ENCODE results near the gene CDH23.
A peak's percentile ranks its signal among the peaks of the same experiment; 100 is the strongest.

The CDH23 gene

DNA sequence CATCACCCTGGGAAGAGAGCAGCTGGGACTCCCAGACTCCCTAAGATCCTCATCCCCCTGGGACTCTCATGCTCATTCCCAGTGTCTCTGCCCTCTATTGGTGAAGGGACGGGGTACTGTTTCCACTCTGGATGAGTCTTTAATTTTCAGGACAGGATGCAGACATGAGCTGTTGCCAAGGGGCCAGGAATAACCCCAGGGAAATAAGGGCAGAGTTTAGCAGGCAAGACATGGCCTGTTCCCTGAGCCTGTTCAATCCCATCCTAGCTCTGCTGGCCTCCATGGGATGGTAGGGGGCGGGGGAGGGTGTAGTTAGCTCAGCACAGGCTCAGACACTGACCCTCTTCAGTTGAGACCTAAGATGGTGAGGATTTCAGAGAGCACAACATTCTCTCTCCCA lies 308.9 kb downstream of the CDH23 start:
- Histone ChIP-seq H3K36me3 (ENCODE audit: low read depth) (no peaks in the 10 kb centered on the region), H3K27ac (ENCODE audit: poor library complexity, severe bottlenecking) (no peak overlapping the region), H3K4me3 (ENCODE audit: severe bottlenecking) (no peak overlapping the region), H3K4me1 (ENCODE audit: insufficient read depth, poor library complexity, severe bottlenecking) (no peaks in the 10 kb centered on the region), H3K27me3 (ENCODE audit: insufficient read depth, poor library complexity, severe bottlenecking) (no peaks in the 10 kb centered on the region), H3K9me3 (ENCODE audit: severe bottlenecking) (peaks cover 2% of the 10 kb centered on the region)
- ATAC-seq (ENCODE audit: low read depth): peak; percentile 55; the same call in 2 of the 3 replicates
- no peak for DNase-seq (ENCODE audit: low spot score)
- TF ChIP-seq, protein P1, sequence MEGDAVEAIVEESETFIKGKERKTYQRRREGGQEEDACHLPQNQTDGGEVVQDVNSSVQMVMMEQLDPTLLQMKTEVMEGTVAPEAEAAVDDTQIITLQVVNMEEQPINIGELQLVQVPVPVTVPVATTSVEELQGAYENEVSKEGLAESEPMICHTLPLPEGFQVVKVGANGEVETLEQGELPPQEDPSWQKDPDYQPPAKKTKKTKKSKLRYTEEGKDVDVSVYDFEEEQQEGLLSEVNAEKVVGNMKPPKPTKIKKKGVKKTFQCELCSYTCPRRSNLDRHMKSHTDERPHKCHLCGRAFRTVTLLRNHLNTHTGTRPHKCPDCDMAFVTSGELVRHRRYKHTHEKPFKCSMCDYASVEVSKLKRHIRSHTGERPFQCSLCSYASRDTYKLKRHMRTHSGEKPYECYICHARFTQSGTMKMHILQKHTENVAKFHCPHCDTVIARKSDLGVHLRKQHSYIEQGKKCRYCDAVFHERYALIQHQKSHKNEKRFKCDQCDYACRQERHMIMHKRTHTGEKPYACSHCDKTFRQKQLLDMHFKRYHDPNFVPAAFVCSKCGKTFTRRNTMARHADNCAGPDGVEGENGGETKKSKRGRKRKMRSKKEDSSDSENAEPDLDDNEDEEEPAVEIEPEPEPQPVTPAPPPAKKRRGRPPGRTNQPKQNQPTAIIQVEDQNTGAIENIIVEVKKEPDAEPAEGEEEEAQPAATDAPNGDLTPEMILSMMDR (IDR thresholded peaks at IDR 0.05; ENCODE audit: poor library complexity, severe bottlenecking): no peak

DNA sequence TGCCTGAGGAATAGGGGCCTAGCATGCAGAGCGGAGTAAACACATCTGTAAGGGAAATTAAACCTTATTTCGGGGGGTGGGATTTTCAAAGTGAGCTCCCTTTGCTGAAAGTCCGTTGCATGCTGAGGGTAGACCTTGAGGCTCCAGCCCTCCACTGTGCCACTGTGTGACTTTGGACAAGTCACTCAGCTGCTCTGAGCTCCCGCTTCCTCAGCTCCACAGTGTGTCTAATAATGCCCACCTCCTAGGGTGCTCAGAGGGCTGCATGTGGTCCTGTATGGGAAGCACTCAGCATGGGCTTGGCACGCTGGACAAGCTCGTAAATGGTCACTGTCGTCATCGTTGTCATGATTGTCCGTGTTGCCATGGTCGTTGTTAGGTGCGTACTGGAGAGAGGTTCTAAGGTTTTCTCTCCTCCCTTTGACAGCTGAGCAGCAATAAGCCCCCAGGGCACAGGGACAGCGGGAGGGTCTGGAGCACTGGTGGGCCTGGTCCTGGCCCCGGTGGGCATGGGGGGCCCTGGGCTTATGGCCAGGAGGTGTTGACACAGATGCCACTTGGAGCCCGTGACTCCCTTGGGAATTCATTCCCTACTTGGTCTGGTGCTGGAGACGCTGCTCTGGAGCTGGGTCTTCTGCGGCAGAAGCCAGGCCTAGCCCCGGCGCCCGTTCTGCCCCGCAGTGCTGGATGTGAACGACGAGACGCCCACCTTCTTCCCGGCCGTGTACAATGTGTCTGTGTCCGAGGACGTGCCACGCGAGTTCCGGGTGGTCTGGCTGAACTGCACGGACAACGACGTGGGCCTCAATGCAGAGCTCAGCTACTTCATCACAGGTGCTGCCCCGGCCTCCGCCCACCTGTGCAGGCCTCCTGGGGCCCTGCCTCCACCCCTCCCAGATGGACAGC lies 309.7 kb downstream of the CDH23 start:
- ATAC-seq (ENCODE audit: low read depth): no peak
- TF ChIP-seq, protein P1 (IDR thresholded peaks at IDR 0.05; ENCODE audit: poor library complexity, severe bottlenecking): no peak
- peaks cover 2% of the 10 kb centered on the region for H3K9me3 ChIP-seq (ENCODE audit: severe bottlenecking)

DNA sequence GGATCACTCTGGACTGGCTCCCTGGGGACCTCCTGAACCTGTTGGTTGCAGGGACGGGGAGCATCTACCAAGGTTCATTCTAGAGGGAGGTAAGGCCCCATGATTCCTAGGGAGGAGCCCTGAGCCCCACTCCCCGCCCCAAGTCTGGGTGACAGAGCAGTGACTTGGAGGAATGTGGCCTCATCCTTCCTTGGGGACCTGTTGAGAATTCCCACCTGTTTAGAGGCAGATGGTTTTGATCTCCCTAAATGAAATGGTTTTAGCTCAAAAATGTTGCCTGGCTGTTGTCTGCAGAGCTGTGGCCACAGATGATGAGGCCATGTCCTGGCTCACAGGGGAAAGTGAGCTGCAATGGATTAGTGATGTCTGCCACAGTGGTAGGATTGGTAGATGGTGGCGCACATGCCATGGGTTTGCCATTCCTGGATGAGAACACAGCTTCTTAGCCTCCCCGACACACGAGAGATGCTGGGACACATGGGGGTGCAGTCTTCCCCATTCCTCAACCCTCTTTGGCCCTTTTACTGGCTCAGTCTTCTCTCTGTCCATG lies 310.6 kb downstream of the CDH23 start:
- no peaks in the 10 kb centered on the region for H3K9me3 ChIP-seq (ENCODE audit: severe bottlenecking)
- H3K4me3 ChIP-seq (ENCODE audit: severe bottlenecking): no peak overlapping the region
- no peak for DNase-seq (ENCODE audit: low spot score)
- H3K36me3 ChIP-seq (ENCODE audit: low read depth): no peaks in the 10 kb centered on the region
- H3K27me3 ChIP-seq (ENCODE audit: insufficient read depth, poor library complexity, severe bottlenecking): no peaks in the 10 kb centered on the region
- H3K27ac ChIP-seq (ENCODE audit: poor library complexity, severe bottlenecking): no peak overlapping the region
- H3K4me1 ChIP-seq (ENCODE audit: insufficient read depth, poor library complexity, severe bottlenecking): no peaks in the 10 kb centered on the region
- ATAC-seq (ENCODE audit: low read depth): no peak
- TF ChIP-seq, protein P1 (IDR thresholded peaks at IDR 0.05; ENCODE audit: poor library complexity, severe bottlenecking): no peak

More for the DNA sequence above, 309.7 kb downstream of the CDH23 start:
- Histone ChIP-seq H3K36me3 (ENCODE audit: low read depth) (no peaks in the 10 kb centered on the region), H3K27ac (ENCODE audit: poor library complexity, severe bottlenecking) (no peak overlapping the region), H3K4me3 (ENCODE audit: severe bottlenecking) (no peak overlapping the region), H3K27me3 (ENCODE audit: insufficient read depth, poor library complexity, severe bottlenecking) (no peaks in the 10 kb centered on the region), H3K4me1 (ENCODE audit: insufficient read depth, poor library complexity, severe bottlenecking) (no peaks in the 10 kb centered on the region)
- no peak for DNase-seq (ENCODE audit: low spot score)

DNA sequence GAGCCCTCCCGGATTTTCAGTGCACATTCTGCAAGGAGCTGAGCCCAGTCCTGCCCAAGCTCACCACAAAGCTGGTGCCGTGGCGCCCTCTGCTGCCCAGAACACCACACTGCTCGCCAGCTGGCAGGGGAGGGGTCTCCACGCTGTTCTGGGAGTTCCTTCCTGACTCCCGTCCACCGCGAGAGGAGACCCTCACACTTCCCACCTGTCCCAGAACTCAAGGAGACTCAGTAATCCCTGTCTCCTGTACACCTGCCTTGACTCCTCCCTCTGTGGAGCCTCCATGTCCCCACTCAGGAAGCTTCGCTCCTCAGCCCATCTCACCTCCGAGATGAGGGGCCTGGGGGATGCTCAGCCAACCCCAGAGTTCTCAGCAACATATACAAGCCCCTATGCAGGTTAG lies 311.6 kb downstream of the CDH23 start:
- Histone ChIP-seq H3K4me1 (ENCODE audit: insufficient read depth, poor library complexity, severe bottlenecking) (peaks cover 3% of the 10 kb centered on the region), H3K27ac (ENCODE audit: poor library complexity, severe bottlenecking) (no peak overlapping the region), H3K4me3 (ENCODE audit: severe bottlenecking) (no peak overlapping the region), H3K36me3 (ENCODE audit: low read depth) (no peaks in the 10 kb centered on the region), H3K9me3 (ENCODE audit: severe bottlenecking) (no peaks in the 10 kb centered on the region), H3K27me3 (ENCODE audit: insufficient read depth, poor library complexity, severe bottlenecking) (no peaks in the 10 kb centered on the region)
- ATAC-seq (ENCODE audit: low read depth) (no peak), DNase-seq (ENCODE audit: low spot score) (no peak)
- TF ChIP-seq, protein P1 (IDR thresholded peaks at IDR 0.05; ENCODE audit: poor library complexity, severe bottlenecking): peak; percentile 44
